HG03575 (cell line): ENCODE measurements around the gene MARK2.

Experiments
- ATAC-seq: cut with Tn5 transposase; IDR thresholded peaks from one replicate; pipeline ENCODE4 v1.9.1; 2021; ENCODE audit not compliant: unreplicated experiment, insufficient number of reproducible peaks, low FRiP score; ENCODE audit errors: extremely low read depth

Gene MARK2

DNA sequence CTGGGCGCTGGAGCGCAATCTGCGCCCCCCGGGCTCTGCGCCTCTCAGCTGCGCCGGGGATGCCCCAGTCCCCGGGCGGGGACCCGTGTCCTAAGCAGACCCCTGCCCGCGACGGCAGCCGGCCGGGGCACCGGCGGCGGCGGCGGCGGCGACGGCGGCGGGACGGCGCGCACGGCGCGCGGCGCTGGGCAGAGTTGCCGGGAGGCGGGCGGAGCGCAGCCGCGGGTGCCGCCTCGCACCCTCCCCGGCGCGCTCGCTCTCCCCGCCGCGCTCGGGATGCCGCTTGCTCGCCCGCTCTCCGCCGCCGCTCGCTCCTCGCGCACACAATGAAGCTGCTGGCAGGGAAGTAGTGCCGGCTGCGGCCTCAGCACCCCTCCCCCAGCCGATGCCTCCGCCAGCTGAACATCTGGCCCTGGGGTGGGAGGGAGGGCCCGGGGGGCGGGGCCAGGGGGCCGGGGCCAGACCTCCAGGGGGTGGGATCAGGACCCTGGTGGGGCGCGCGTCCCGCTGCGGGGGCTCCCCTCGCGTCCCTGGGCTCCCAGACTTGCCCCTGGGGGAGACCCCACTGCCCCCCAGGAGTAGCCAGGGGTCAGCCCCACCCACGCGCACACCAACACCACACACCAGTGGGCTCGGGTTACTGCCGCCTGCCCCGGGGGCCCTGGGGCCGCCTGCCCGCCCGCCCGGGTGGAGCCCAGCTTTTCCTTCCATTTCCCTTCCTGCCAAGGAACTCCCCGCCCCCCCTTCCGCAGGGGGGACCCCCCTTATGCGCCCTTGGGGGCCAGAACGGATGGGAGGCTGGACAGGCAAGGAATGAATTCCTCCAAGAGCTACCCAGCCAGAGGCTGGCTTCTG, 78.2 kb downstream of the MARK2 start, which contains the start of gene RCOR2:
TSS of gene RCOR2 (minus strand) at position 328 of the 855 bp plus-strand sequence. CDS start 708 bp downstream, outside the sequence.
- ATAC-seq: no peak

DNA sequence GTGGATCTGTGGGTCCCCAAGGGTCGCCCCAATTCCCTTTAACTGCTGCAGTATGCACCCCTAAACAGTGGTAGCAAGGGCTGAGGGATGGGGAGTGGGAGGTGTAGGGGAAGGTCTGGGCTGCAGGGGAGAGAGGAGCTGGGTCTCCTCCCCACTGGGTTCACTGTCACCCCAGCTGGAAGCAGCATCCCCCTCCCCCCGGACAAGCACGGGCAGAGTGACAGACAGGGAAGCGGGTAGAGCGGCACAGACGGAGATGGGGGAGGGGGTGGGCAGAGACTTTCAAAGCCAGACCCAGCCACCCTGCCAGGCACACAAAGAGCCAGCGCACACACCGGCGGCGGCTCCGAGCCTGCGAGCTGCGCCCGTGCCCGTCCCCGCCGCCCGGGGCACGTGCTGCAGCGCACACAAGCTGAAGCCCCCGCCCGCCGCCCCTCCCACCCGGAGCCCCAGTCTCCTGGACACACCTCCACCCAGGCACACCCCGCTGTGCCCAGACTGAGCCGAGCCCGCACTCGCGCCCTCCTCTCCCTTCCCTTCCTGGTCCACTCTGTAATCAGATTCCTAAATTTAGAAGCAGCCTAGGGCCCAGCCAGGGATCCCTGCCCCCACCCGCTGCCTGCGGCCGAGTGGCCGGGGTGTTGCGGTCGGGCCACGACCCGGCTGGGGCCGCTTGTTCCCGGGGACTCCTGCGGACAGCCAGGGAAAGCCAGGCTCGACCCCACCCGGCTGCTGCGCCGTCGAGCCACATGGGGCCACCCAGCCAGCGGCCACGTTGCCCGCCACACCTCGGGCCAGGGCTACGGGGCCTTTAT, 79.0 kb downstream of the MARK2 start:
- no peak for ATAC-seq

DNA sequence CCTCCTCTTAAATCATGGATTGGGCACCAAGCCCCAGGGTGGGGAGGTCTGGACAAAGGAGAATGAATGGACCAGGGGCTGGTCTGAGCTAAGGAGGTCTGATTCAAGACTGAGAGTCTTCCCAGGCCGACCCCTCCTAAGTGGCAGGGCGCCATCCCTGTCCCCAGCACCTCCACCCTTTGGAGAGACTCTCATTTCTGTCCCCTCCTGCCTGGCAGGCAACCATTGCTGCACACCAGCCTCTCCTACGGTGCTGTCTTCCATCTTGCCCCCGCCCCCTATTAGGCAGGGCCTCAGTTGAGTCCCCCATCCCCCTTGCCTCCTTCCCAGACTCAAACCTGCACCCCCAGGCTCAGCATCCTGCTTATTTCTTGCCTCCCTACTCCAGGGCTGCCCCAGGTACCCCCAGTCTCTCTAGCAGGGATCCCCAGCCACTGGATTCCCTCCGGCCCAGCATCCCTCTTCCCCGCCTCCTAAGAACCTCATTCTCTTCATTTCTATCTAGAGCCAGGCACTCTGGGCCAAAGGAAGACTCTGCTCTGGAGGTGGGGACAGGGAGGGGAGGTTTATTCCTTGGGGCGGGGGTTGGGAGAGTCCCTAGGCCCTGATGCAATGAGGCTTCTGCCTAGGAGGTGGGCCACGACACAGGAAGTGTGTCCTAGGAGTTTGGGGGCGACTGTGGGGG, 79.7 kb downstream of the MARK2 start:
- no peak for ATAC-seq

- no peak for ATAC-seq
Observed at GRCh38 chr11:63919267-63920125, 80.6 kb downstream of the MARK2 start.

- no peak for ATAC-seq
Observed at GRCh38 chr11:63920126-63920938, 81.4 kb downstream of the MARK2 start.

DNA sequence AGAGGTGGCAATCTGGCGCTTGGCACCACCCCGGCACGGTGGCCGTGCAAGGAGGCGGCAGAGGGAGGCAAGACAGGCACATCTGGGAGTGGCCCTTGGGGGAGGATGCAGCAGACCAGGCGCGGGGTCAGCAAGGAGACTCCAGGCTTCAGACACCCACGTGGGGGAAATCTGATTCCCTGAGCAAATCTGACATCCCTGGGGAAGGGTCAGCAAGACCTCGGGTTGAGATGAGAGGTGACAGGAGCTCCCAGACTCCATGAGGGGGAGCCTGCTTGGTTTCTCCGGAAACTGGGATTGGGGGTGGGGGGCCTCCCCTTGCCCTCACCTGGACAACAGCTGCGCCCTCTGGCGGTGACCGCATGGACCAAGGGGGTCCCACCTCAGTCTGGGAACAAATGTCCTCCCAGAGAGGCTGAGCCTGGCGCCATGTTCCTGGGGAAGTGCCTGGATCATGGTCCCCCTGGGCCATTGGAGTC, 82.1 kb downstream of the MARK2 start:
- no peak for ATAC-seq

DNA sequence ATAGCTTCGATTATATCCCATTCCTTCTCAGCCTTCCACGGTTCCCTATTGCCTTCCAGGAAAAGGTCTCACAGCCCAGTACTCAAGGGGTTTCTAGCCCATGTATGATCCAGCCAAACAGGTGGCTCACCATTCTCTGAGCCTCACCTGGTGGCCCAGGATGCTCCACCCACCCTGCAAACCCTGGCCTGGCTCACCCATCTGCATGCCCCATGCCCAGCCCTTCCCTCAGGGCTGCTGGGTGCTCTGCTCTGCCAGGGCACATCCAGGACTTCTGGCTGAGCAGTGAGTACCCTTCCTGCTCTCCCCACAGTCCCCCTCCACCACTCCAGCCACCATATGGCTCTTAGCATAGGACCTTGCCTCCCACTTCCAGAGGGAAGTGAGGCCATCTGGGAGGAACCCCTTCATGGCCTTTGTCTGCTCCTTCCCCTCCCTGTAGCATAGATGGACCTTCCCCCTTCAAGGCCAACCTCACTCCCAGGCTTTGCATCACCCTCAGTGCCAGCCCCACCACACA, 83.8 kb downstream of the MARK2 start:
- no peak for ATAC-seq

DNA sequence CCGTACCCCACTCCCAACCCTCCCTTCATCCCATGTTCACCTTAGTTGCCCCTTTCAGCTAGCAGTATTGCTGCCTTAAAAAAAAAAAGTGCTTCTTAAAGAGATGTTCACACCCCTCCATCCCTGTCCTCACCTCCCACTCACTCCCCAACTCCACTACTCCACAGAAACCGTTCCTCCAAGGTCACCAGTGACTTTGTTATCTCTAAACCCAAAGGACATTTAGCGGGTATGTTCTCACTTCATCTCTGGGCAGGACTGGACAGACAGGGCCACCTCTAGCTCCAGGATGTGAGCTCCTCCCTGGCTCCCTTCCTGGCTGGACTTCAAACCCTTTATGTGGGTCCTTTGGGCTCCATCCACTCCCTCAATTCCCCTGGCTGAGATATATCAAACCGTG, 84.4 kb downstream of the MARK2 start:
- no peak for ATAC-seq

GRCh38 chr11:63929616-63930015, 90.7 kb downstream of the MARK2 start:
- ATAC-seq: no peak

DNA sequence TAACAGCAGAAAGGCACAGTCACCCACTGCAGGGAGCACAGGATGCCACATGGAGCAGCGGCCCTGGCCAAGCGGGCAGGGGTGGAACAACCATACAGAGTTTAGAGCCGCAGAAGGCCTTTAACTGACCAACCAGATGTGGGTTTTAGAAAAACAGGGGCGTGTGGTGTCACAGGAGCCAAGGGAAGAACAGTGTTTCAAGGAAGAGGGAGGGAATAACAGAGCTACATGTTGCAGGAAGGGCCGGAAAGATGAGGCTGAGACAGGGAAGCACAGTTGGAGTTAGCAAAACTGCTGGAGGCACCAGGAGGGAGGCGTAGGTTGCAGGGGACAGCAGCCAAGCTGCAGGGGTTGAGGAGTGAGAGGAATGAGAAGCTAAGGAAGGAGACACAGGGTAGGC, 92.1 kb downstream of the MARK2 start:
- no peak for ATAC-seq

DNA sequence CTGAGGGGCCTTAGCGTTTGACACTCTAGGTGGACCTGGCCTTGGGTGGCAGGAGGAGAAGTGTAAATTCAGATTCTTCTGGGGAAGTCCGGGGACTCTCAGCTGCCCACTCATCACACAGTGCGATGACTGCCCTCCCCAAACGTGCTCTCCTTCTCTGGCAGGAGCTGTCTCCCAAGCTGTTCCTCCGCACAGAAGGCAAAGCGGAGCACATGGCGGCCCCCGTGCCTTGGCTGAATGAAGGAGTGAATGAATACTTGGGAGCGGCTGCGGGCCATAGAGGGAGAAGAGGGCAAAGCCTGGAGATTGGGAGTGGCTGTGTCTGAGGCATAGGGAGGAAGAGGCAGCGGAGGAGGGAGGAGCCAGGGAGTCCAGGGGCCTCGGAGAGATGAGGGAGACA, 93.0 kb downstream of the MARK2 start:
- ATAC-seq: no peak

- ATAC-seq: no peak
Observed at GRCh38 chr11:63933459-63933858, 94.5 kb downstream of the MARK2 start.

GRCh38 chr11:63937713-63938478, 99.0 kb downstream of the MARK2 start:
- ATAC-seq: peak; percentile 5

DNA sequence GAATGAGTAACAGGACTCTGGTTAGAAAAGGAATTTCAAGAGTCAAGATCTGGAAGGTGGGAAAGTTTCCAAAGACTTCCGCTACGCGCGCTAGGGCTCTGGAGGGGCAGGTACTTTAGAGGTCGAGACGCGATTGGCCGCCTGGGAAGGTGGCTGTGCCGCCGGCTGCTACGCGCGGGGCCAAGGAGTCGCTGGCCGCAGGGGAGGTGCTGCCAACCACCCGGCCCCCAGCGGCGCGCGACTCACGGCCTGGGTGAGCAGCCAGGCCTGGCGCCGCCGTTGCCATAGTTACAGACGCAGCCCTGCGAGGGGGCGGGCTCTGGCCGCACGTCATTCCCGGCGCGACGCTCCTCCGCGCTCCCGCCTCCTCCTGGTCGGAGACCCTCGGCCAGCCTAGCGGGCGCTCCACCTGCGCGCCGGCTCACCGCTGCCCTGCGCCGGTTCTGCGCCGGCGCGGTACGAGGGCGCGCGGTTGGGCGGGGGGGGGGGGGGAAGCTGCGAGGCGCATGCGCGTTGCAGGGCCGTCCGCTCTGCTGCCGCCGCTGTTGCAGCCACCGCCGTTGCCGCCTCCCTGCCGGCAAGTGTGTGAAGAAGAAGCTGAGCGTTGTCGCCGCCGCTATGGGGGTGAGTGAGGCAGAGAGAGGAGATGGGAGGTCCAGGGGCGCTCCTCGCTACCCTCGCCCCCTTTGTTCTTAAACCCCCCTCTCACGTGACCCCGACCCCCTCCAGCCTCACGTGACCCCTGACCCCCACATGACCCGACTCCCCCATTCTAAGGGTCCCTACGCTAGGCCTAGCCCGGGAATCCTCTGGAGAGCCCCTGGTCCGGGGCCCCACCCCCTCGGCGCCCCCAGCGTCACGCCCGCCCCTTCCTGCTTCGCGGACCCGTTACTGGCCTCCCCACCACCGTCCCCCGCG, 99.8 kb downstream of the MARK2 start, which contains the start of gene NAA40:
TSS of gene NAA40 (plus strand) at position 524 of the 918 bp plus-strand sequence. CDS start at position 619, 95 bp downstream.
- ATAC-seq: peak; percentile 49

- no peak for ATAC-seq
Observed at GRCh38 chr11:63939397-63939891, 100.5 kb downstream of the MARK2 start.

- ATAC-seq: no peak
Observed at GRCh38 chr11:63940786-63941185, 101.9 kb downstream of the MARK2 start.
